ENCODE results near the gene GPR34. TPM values are rescaled to one million over a fixed set of nuclear protein-coding genes. Genes with fewer than 3 reads are reported as not detected.

GPR34 gene
- total RNA-seq, 1 donor from 2014 or later = not detected

Other genes starting within 250 kb of the GPR34 start
- not detected in 2 replicates for gene NYX, start 241.6 kb upstream of the GPR34 start, total RNA-seq
- not detected in 2 replicates for gene GPR82, start 35.2 kb downstream of the GPR34 start, total RNA-seq
- gene CASK, start 234.6 kb downstream of the GPR34 start, total RNA-seq = 45.5 and 69.1 TPM in 2 replicates